Neural cell (in vitro differentiated cells): Measurements from ENCODE around the gene EVI2A. TPM values are rescaled to one million over a fixed set of nuclear protein-coding genes. Genes with fewer than 3 reads are reported as not detected.

Source experiments
- H2AFZ ChIP-seq: fragments of 200-600, 300-800 bp; sonication (generic), shearing (Covaris generic); 2 replicates; pipeline ENCODE4 v1.6.0; 2014; ENCODE audit warnings: low read depth, mild to moderate bottlenecking, antibody characterized with exemption, low read length, moderate library complexity
- H3F3A ChIP-seq: fragments of 200-600 bp; shearing (Covaris generic); 2 replicates; pipeline ENCODE4 v1.6.1; 2016; ENCODE audit warnings: mild to moderate bottlenecking, moderate library complexity, mixed read lengths, antibody characterized with exemption, low read length; ENCODE audit not compliant: insufficient read depth, poor library complexity, severe bottlenecking
- H3K27ac ChIP-seq: fragments of 200-600, 300-800 bp; sonication (generic), shearing (Covaris generic); 2 replicates; pipeline ENCODE4 v1.5.1; 2014; ENCODE audit warnings: mild to moderate bottlenecking, low read length, moderate library complexity
- H3K27me3 ChIP-seq: fragments of 300-800, 200-600 bp; sonication (generic), shearing (Covaris generic); 2 replicates; pipeline ENCODE4 v1.6.0; 2014; ENCODE audit warnings: mild to moderate bottlenecking, low read depth, low read length, moderate library complexity; ENCODE audit not compliant: insufficient read depth
- H3K36me3 ChIP-seq: fragments of 300-800, 200-600 bp; sonication (generic), shearing (Covaris generic); 2 replicates; pipeline ENCODE4 v1.5.1; 2014; ENCODE audit warnings: mild to moderate bottlenecking, antibody characterized with exemption, low read length, moderate library complexity; ENCODE audit not compliant: insufficient read depth
- H3K4me2 ChIP-seq: fragments of 300-800, 200-600 bp; sonication (generic), shearing (Covaris generic); 2 replicates; pipeline ENCODE4 v1.6.0; 2014; ENCODE audit warnings: mild to moderate bottlenecking, low read length
- H3K4me3 ChIP-seq: fragments of 300-800, 200-600 bp; sonication (generic), shearing (Covaris generic); 2 replicates; pipeline ENCODE4 v1.5.1; 2014; ENCODE audit warnings: mild to moderate bottlenecking, low read length, moderate library complexity
- H3K79me2 ChIP-seq: fragments of 200-600 bp; shearing (Covaris generic); replicated peaks from 2 replicates; pipeline ENCODE4 v1.6.0; 2014; ENCODE audit warnings: mild to moderate bottlenecking, low read length, moderate library complexity; ENCODE audit not compliant: insufficient read depth
- H3K9ac ChIP-seq: fragments of 300-800, 200-600 bp; sonication (generic), shearing (Covaris generic); 2 replicates; pipeline ENCODE4 v1.6.1; 2016; ENCODE audit warnings: mild to moderate bottlenecking, low read length, mixed read lengths
- H3K9me2 ChIP-seq: fragments of 200-600 bp; shearing (Covaris generic); 2 replicates; pipeline ENCODE4 v1.6.1; 2016; ENCODE audit warnings: mild to moderate bottlenecking, low read length, mixed read lengths; ENCODE audit not compliant: insufficient read depth
- H3K9me3 ChIP-seq: fragments of 200-600, 300-800 bp; sonication (generic), shearing (Covaris generic); 2 replicates; pipeline ENCODE4 v1.6.1; 2016; ENCODE audit warnings: mild to moderate bottlenecking, mixed run types, low read length, moderate library complexity, mixed read lengths
- H4K20me1 ChIP-seq: fragments of 200-600 bp; shearing (Covaris generic); 2 replicates; pipeline ENCODE4 v1.6.1; 2016; ENCODE audit warnings: mild to moderate bottlenecking, mixed run types; ENCODE audit not compliant: insufficient read depth
- CTCF ChIP-seq: fragments of 450-650 bp; IDR thresholded peaks from 2 replicates; pipeline ENCODE4 v1.5.1; 2014; ENCODE audit warnings: antibody characterized with exemption, mild to moderate bottlenecking, moderate library complexity; ENCODE audit not compliant: poor library complexity, severe bottlenecking
- EP300 ChIP-seq: fragments of 450-650 bp; conservative IDR thresholded peaks from 2 replicates; pipeline ENCODE4 v1.6.1; 2014; ENCODE audit warnings: antibody characterized with exemption, mild to moderate bottlenecking, moderate library complexity; ENCODE audit not compliant: poor library complexity, severe bottlenecking
- EZH2 ChIP-seq: fragments of 200-600, 300-800 bp; shearing (Covaris generic), sonication (generic); IDR thresholded peaks from 2 replicates; pipeline ENCODE4 v1.6.1; 2014; ENCODE audit warnings: antibody characterized with exemption, low read length, borderline replicate concordance, mild to moderate bottlenecking; ENCODE audit not compliant: insufficient read depth, poor library complexity, severe bottlenecking
- MXI1 ChIP-seq: fragments of 450-650 bp; conservative IDR thresholded peaks from 2 replicates; pipeline ENCODE4 v1.6.1; 2014; ENCODE audit warnings: antibody characterized with exemption, mild to moderate bottlenecking; ENCODE audit not compliant: poor library complexity, severe bottlenecking
- POLR2AphosphoS5 ChIP-seq: IDR thresholded peaks from 2 replicates; pipeline ENCODE4 v1.6.1; 2012
- RAD21 ChIP-seq: fragments of 450-650 bp; conservative IDR thresholded peaks from 2 replicates; pipeline ENCODE4 v1.6.1; 2014; ENCODE audit warnings: antibody characterized with exemption, mild to moderate bottlenecking, moderate library complexity
- REST ChIP-seq: IDR thresholded peaks from 2 replicates; pipeline ENCODE4 v1.6.1; 2012; ENCODE audit warnings: borderline replicate concordance
- SMC3 ChIP-seq: fragments of 450-650 bp; conservative IDR thresholded peaks from 2 replicates; pipeline ENCODE4 v1.6.1; 2014; ENCODE audit warnings: antibody characterized with exemption, mild to moderate bottlenecking, moderate library complexity; ENCODE audit not compliant: poor library complexity
- TAF1 ChIP-seq: IDR thresholded peaks from 2 replicates; pipeline ENCODE4 v1.6.1; 2012; ENCODE audit warnings: low read depth
- polyA plus RNA-seq: library from polyadenylated mRNA; depleted of rRNA; stranded (reverse); fragments of >200 nt; gene quantifications from 2 replicates; pipeline ENCODE4 v1.2.3, GENCODE V29; 2014

Gene EVI2A
- polyA plus RNA-seq, 1 donor from 2014 or later, result not detected

GRCh38 chr17:31279401-31279800 lies 42.0 kb downstream of the EVI2A start:
- Histone ChIP-seq H3K27me3 (no peaks in the 10 kb centered on the region), H3K4me2 (no peak overlapping the region), H3K27ac (no peak overlapping the region), H3K9me2 (no peaks in the 10 kb centered on the region), H3K4me3 (no peak overlapping the region), H3K9ac (no peak overlapping the region), H3K79me2 (no peaks in the 10 kb centered on the region), H4K20me1 (no peaks in the 10 kb centered on the region), H3F3A (no peaks in the 10 kb centered on the region), H2AFZ (no peak overlapping the region), H3K36me3 (peaks cover 3% of the 10 kb centered on the region), H3K9me3 (no peaks in the 10 kb centered on the region)
- no peak for TF ChIP-seq TAF1
- no peak for TF ChIP-seq CTCF
- no peak for TF ChIP-seq EP300
- TF ChIP-seq RAD21, result no peak
- TF ChIP-seq REST, result no peak
- TF ChIP-seq SMC3, result no peak
- TF ChIP-seq POLR2AphosphoS5, result no peak
- no peak for TF ChIP-seq EZH2
- TF ChIP-seq MXI1, result no peak

DNA sequence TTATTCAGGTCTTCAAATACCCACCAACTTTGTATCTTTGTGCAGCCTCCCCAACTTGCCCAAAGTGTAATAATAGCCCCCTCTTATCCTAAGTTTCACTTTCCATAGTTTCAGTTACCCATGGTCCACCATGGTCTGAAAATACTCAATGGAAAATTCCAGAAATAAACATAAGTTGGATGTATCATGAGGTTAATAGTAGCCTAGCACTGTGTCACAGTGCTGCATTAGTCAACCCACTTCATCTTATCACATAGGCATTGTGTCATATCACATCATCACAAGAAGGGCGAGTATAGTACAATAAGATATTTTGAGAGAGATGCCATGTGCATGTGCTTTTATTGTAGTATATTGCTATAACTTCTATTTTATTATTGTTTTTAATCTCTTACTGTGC lies 46.3 kb downstream of the EVI2A start:
- Histone ChIP-seq H4K20me1 (no peaks in the 10 kb centered on the region), H3K4me2 (no peak overlapping the region), H3K9ac (no peak overlapping the region), H3F3A (no peaks in the 10 kb centered on the region), H2AFZ (no peak overlapping the region), H3K36me3 (peaks cover 17% of the 10 kb centered on the region), H3K4me3 (no peak overlapping the region), H3K27ac (no peak overlapping the region), H3K27me3 (no peaks in the 10 kb centered on the region), H3K9me3 (no peaks in the 10 kb centered on the region), H3K79me2 (no peaks in the 10 kb centered on the region), H3K9me2 (no peaks in the 10 kb centered on the region)
- TF ChIP-seq POLR2AphosphoS5 (no peak), EP300 (no peak), CTCF (no peak), RAD21 (no peak), MXI1 (no peak), REST (no peak), TAF1 (no peak), EZH2 (no peak)
